HG02884 (cell line): ENCODE data around the gene TAS2R41.

Experiments
- ATAC-seq: cut with Tn5 transposase; IDR thresholded peaks from one replicate; pipeline ENCODE4 v1.9.1; 2021; ENCODE audit warnings: mild to moderate bottlenecking, moderate library complexity; ENCODE audit not compliant: unreplicated experiment

TAS2R41 gene, protein sequence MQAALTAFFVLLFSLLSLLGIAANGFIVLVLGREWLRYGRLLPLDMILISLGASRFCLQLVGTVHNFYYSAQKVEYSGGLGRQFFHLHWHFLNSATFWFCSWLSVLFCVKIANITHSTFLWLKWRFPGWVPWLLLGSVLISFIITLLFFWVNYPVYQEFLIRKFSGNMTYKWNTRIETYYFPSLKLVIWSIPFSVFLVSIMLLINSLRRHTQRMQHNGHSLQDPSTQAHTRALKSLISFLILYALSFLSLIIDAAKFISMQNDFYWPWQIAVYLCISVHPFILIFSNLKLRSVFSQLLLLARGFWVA

DNA sequence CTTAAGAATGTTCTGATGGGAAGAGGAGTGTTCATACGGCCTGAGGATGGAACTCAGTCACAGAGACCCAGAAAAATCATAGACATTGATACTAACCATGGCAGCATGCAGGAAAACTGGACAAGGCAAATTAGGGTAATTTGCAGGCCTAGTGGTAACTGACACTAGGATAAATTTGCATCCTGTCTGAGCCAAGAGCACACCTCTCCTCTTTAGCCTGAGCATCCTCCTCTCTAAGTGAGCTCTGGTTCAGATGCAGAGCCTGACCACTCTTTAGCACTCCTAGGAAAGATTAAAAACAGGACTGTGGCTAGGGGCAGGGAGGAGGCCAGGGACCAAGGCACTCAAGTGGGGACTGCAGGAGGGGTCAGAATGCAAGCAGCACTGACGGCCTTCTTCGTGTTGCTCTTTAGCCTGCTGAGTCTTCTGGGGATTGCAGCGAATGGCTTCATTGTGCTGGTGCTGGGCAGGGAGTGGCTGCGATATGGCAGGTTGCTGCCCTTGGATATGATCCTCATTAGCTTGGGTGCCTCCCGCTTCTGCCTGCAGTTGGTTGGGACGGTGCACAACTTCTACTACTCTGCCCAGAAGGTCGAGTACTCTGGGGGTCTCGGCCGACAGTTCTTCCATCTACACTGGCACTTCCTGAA, at the start of gene TAS2R41:
TAS2R41 (plus strand) TSS at position 373 of the 650 bp plus-strand sequence; CDS start at position 373, 0 bp downstream.
- no peak for ATAC-seq

DNA sequence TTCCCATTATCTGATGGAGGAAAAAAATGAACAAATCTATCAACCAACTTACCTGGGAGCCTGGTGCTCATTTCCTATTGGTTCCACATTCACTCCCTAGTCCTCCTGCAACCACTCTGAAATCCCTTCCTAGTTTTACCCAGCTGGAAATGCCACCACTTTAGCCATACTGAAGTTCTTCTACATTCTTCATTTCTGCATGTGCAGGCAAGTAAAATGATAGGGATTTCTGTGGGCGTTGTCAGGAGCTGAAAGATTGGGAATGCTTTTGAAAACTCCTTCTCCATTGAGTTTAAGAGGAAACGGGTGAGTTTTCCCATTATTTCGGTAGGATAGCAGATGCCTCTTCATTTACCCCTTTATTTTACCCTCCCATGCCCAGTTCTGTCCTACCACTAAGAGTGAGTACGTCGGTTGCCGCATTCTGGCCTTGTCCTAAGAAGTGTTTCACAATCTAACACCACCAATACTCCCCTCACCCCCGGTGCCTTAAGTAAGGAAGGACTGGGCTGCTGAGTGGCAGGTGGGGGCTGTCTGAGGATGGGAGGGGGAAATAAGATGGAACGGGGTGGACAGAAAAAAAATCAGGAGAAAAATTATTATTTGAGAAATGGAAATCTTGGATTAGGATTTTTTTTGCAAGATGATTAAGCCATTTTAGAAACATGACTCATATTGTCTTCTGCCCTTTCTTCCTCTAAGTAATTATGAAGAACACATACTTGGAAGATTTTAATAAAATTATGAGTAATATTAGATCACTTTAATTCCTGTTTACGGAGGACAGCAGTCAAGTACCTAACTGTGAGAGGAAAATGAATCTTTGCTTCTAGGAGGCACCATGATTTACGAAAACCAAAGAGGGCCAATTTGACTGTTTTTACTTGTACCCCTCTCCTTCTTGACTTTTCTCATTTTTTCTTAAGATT, 47.6 kb upstream of the TAS2R41 start:
- no peak for ATAC-seq

DNA sequence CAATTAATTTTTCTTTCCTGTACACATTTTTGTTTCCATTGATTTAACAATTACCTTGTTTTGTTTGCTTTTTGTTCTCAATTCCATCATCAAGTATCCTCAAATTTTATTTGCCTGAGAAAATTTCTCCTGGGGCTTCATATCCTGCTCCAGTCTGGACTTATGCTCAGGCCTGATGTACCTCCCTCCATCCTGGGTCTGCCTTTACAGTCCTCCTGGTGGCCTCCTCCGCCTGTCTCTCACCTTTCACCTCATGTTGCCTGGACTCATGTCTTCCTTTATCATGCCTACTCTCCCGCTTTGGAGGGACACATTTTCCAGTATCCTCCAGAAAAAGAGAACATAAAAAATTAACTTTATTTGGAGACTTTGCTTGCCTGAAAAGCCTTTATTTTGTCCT, 46.6 kb upstream of the TAS2R41 start:
- no peak for ATAC-seq

DNA sequence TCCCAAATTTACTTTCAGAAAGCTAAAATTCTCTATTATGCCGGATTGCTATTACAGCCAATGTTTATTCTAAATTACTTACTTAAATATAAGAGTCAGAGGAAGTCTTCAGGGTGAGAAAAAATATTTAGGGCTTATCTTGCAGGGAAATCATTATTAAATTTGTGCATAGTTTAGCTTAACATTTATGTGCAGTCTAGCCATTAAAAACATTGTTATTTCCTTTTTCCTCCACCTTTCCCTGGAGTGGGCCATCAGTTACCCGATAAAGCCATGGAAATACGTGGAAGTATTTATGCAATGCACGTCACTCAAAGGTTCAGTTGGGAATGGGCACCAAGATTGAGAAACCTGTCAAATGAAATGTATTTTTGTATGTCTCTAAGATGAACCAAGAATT, 43.9 kb upstream of the TAS2R41 start:
- ATAC-seq, result no peak

DNA sequence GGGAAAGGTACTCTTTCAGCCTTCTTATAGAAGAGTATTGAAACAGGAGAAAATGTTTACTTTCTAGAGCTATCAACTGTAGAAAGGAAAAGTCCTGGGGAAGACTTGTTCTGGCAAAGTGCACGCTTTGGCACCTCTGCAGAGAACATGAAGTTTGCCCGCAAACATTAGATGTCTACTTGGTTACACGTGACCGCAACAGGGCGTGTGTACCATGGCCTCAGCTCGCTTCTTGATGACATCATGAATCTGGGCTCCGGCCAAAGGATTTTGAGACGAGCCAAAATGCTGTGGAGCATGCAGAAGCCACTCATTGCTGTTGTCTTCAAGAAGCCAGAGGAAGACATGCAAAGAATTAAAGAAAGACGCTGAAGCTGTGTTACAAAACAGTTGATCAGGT, 43.0 kb upstream of the TAS2R41 start:
- no peak for ATAC-seq

DNA sequence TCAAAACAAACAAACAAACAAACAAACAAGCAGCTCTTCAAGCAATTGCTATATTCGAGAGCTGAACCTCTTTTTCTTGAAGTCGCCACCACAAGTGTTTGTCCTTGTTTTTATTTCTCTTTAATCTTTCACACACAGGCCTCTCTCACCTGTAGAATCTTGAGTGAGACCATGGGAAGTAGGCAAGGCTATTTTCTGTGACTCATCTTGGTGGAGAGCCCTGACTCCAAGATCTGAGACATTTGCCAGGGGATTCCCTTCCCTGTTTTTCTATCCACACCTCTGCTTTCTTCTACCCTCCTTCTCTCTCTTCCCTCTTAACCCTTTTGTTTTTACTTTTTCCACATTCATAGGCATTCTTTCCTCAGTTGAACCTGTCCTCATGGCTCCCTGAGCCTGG, 42.4 kb upstream of the TAS2R41 start:
- no peak for ATAC-seq

DNA sequence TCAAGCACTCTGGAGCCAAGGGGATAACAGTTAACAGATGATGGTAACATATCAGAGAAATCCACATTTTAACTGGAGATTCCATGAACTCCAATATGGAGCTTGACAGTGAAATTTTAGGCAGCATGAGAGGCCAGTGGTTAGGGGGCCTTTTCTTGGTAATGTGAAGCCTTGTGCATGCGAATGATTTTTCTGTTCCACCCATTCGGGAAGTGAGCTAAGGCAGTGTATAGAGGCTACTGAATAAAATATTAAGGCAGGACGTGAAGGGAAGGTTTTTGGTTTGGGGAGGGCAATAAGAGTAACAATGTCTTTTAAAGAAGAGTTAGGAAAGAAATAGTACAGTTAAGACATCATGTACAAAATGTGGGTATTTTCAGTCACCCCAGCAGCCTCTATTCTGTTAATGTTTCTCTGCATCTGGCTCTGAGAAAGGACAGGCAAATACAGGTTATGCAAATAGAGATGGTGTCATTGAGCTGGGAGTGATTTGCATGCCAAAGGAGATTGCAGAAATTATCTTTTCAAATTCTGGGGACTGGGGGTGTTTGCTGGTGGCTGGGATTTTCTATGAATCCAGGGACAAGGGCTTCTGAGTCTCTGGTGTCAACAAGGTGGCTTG, 41.2 kb upstream of the TAS2R41 start:
- peak; percentile 61 for ATAC-seq

DNA sequence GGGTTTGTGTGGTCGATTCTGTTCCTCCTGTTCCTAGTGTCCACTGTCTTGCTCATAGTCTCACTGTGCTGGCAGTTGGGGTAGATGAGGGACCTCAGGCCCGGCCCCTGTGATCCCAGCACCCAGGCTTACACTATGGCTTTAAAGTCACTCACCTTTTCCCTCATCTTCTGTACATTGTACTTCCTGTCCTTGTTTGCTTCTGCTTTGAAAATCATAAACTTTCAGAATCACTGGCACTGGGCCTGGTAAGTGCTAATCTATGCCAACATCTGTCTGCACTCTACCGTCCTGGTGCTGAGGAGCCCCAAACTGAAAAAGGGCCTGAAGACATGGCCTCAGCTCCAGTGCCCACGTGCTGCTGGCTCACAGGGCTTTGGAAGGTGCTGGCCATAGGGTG, 40.1 kb upstream of the TAS2R41 start:
- no peak for ATAC-seq

DNA sequence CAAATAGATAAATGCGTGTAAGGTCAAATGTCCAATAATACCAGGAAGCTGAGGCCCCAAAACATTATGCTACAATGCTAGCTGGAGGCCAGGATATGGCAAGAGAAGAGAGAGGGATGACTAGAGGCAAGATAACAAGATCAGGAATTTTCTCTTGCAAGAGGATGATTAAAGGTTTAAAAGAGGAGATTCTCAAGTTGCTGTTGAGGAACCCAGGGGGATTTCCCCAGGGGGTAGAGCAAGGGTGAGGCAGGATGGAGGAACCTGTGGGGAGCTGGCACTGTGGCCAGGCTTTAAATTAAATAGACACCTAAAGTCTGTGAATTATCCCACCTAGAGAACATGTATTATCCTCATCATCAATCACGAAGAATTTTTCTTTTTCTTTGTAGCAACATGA, 37.8 kb upstream of the TAS2R41 start:
- ATAC-seq, result no peak

DNA sequence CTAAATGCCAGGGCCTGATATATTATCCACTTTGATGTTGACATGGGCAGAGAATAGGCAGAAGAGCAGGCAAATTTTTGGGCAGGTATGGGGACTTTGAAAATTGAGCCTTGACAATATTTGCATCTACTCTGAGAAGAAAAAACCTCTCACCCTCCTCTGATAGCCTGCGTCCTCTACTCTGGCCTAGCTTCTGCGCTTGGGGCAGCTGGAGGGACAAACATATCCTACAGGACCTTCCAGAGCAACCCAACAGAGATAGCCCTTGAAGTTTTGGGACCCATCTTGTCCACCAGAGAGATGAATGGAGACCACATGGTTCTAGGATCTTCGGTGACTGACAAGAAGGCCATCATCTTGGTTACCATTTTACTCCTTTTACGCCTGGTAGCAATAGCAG, 34.5 kb upstream of the TAS2R41 start, which contains the start of gene TAS2R60:
TAS2R60 (plus strand) TSS at position 301 of the 400 bp plus-strand sequence; CDS start at position 301, 0 bp downstream.
- no peak for ATAC-seq

DNA sequence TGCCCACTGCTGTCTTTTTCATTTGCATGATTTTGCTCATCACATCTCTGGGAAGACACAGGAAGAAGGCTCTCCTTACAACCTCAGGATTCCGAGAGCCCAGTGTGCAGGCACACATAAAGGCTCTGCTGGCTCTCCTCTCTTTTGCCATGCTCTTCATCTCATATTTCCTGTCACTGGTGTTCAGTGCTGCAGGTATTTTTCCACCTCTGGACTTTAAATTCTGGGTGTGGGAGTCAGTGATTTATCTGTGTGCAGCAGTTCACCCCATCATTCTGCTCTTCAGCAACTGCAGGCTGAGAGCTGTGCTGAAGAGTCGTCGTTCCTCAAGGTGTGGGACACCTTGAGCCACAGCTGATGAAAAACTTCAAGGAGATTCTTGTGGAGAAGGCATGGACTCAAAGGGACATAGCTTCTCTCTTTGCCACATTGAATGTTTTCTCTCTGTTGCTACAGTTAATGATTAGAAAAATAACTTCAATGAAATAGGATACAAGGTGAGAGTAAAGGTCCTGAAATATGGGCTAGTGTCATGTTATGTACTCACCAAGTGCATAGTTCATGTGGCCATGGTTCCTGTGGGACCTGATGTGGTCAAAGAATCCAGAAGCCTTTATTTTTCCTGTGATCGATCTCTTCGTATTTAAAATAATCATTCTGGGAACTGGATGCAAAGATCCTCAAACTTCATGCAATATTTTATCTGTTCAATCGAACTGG, 33.5 kb upstream of the TAS2R41 start:
- no peak for ATAC-seq

DNA sequence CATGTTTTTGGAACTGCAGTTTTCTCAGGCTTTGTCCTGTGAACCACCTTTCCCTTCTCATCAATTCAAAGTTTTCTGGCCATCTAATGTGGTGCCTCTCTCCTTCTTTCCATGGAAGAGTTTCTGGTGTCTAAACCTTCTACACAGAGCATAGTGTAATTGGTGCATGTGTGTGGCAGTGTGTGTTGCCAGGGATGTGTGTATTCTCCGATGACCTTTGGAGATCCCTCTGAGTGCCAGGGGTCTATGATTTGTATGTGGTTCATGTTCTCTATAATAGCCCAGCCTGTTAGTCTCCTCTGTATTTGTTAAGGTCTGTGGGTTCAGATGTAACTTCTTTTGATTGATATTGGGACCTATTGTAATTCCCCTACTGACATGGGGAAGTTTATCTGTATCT, 32.9 kb upstream of the TAS2R41 start:
- ATAC-seq, result no peak

DNA sequence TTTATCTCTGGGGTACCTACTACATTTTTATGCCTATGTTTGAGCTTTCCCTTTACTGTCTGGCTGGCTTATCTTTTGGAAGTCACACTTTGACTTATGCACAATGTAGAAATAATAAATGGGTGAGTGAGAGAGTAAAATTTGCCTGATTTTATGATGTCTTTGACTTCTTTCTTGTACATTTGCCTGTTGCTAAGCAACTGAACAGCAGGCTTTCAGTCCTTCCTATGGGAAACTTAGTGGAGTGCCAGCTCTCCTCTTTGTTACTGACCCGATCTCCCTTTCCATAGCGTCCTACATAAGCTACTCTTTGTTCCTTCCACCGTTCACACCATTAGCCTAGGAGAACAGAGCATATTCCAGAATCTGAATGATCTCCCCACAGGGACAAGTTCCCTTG, 30.2 kb upstream of the TAS2R41 start:
- ATAC-seq, result no peak

DNA sequence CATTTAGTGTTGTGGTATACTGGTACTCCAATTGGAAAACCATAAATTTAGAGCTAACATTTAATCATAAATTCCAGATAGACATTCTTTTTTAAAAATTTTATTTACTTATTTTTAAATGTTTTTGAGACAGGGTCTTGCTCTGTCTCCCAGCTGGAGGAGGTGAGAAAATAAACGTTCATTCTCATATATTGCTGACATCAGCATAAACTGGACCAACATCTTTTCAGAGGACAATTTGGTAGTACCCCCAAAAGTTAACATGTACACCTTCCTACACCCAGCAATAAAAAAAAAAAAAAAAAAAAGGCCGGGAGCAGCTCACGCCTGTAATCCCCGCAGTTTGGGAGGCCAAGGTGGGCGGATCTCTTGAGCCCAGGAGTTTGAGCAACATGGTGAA, 29.2 kb upstream of the TAS2R41 start:
- no peak for ATAC-seq

DNA sequence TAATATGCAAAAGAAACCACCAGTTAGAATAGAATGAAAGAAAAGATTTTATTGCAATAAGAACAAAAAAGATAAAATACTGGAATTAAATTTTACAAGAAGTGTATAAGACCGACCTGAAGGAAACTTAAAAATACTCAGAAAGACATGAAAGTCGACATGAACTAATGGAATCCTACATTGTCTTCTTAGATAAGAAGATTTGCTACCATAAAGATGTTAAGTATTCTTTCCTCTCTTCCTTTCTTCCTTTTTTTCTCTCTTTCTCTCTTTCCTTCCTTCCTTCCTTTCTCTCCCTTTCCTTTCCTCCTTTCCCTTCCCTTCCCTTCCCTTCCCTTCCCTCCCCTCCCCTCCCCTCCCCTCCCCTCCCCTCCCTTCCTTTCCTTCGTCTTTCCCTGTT, 27.9 kb upstream of the TAS2R41 start:
- ATAC-seq, result no peak

DNA sequence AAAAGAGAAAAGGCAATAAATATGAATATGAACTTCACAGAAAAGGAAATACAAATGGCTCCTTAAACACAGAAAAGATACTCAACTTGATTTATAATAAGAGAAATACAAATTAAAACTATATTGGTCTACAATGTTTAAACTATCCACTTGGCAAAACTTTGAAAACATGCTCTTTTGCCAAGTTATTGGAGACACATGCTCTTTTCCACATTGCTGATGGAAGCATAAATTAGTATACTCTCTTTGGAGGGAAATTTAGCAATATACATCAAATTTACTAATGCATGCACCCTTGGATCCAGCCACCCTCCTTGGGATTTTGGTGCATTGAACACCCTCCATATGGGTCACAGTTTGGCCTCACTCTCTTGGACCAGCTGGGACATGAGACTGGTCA, 26.6 kb upstream of the TAS2R41 start:
- ATAC-seq, result no peak

DNA sequence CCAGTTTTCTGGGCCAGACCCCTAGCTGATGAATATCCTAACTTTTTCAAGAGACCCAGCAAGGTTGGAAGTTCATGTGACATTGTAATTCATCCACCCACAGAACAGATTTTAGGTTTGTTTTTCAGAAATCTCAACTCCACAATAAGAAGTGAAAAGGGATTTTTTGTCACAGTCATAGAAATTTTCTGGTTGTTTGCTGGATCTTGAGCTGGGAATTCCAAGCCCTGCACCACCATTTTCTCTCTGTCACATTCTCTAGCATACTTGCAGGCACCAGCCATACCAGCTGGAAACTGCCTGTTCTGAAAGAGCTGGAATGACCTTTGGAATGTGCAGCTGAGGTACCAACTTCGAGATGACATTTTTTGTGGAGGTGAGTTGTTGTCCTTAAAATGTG, 25.9 kb upstream of the TAS2R41 start:
- no peak for ATAC-seq

DNA sequence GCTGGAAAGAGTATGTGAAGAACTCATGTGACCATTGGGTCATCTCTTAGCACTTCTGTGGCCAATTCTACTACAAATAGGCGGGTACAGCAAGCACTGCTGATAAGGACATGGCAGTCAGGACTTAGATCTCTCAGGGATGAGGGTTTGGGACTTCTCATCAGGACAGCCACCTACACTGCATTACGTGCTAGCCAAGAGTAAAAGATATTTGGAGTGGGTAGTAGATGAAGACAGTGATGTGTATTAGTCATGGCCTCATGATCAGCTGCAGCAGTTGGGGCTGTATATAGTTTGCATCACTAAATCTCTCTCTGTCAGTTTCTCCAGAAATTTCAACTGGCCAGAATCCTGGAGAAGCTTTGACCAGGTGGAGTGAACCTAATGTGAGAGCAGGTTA, 25.2 kb upstream of the TAS2R41 start:
- ATAC-seq, result no peak

DNA sequence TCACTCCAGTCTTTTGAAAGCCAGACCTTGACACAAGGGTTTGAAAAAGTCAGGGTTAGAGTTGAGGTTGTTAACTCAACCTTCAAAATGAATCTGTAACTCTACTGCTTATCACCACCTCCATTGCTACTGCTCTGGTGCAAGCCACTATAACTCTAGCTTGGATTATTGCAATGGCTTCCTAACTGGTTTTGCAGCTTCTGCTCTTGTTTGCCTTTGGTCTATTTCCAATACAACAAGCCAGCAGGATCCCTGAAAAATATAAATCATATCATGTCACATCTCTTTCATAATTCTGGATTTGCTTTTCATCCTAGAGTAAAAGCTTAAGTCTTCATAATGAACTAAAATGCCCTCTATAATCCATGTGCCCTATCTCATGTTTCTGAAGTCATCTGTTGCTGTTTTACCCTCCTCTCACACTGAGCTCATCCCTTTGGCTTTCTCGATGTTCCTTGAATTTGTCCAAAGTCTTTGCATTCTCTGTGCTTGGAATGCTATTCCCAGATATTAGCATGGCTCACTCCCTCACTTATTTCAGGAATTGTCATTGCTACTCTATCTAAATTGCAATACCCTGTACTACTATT, 23.5 kb upstream of the TAS2R41 start:
- no peak for ATAC-seq

DNA sequence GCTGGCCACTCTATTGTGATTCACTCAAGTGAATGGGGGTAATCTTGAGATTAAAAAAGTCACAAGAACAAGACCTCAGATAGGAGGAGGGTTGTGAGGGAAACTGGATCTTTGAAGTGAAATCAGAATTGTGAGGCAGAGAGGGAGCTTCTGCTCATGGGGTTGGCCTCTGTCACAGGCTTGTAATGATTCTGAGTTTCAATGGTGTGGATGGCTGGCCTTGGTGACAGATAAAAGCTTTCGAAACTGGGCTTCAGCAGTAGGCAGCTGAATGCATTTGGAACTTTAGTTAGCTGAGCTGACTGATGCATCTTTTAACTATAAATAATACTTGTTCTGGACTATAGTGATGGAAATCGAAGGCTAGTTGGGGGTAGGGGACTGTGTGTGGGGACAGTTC, 22.2 kb upstream of the TAS2R41 start:
- no peak for ATAC-seq
